Measurements from ENCODE around the gene ILF3.

ILF3 gene

DNA sequence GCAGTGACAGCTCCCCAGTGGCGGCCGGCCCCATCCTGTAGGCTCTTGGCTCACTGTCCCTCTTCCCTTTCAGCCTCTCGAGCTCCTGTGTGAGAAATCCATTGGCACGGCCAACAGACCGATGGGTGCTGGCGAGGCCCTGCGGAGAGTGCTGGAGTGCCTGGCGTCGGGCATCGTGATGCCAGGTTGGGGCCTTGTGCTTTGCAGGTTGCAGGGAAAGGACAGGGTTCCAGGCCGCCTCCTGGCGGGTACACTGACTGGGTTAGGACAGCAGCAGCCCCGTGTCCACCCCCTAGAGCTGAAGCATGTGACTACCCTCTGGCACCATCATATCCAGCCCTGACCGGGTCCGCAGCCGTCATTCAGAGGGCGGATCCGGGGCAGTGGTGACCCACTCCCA lies 25.6 kb downstream of the ILF3 start:
- DNase-seq: no peak

DNA sequence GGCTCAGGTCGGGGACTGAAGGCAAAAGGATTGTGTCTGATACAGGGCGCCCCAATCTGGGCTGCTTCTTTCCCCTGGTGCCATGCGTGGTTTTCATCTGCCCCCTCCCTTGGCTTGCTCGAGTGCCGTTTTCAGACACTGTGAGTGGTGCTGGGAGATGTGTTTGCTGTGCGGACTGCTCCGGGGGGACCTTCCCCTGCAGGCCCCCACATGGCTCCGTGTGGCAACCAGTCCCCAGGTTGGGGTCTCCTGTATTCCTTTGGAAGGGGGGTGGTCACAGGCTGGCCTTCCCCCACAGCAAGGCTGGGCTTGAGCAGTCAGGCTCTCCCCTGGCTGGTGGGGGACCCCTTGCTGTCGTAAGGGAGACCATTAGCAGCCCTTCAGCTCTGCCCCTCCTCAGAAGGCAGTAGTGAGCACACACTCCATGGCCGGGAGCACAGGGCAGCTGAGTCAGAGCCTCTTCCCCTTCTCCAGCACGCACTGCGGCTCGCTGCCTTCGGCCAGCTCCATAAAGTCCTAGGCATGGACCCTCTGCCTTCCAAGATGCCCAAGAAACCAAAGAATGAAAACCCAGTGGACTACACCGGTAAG lies 26.5 kb downstream of the ILF3 start:
- no peak for DNase-seq

- DNase-seq: no peak
Measured at GRCh38 chr19:10681658-10682057, 27.5 kb downstream of the ILF3 start.

DNA sequence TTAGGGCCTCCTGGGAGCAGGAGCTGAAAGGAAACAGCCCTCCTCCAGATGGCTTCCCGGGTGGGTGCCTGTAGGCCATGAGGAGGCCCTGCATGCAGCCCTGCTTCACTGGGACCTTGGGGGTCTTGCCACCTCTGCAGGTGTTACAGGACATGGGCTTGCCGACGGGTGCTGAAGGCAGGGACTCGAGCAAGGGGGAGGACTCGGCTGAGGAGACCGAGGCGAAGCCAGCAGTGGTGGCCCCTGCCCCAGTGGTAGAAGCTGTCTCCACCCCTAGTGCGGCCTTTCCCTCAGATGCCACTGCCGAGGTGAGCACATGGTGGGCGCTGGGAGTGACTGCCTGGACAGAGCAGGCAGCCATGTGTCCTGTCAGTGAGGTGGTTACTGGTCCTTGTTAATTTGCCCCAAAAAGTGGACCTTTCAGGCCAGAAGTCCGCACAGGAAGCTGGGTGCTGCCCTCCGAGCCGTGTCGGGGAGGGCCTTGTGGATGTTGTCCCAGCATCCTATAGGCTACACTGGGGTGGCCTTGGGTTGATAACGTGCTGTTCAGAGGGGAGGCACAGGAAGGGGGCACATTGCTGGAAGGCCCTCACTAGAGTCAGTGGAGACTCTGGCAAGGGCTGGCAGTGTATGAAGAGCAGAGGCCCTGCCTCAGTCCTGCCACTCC lies 28.4 kb downstream of the ILF3 start:
- no peak for DNase-seq

- no peak for DNase-seq
Measured at GRCh38 chr19:10683064-10683426, 28.9 kb downstream of the ILF3 start.

DNA sequence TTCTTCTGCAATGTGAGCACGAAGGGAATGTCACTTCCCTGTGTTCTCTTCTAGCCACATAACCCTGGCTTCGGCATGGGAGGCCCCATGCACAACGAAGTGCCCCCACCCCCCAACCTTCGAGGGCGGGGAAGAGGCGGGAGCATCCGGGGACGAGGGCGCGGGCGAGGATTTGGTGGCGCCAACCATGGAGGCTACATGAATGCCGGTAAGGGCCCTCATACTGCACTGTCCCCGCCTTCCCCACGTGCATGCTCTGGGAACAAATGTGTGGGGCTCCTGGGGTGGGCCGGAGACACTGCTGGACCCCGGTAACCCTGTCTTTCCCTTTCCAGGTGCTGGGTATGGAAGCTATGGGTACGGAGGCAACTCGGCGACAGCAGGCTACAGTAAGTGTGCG lies 29.4 kb downstream of the ILF3 start:
- DNase-seq: no peak

GRCh38 chr19:10685210-10685609 lies 31.1 kb downstream of the ILF3 start:
- DNase-seq: no peak

- no peak for DNase-seq
Measured at GRCh38 chr19:10686193-10686592, 32.0 kb downstream of the ILF3 start.

- peak; percentile 18 for DNase-seq
Measured at GRCh38 chr19:10686661-10687517, 32.7 kb downstream of the ILF3 start.

DNA sequence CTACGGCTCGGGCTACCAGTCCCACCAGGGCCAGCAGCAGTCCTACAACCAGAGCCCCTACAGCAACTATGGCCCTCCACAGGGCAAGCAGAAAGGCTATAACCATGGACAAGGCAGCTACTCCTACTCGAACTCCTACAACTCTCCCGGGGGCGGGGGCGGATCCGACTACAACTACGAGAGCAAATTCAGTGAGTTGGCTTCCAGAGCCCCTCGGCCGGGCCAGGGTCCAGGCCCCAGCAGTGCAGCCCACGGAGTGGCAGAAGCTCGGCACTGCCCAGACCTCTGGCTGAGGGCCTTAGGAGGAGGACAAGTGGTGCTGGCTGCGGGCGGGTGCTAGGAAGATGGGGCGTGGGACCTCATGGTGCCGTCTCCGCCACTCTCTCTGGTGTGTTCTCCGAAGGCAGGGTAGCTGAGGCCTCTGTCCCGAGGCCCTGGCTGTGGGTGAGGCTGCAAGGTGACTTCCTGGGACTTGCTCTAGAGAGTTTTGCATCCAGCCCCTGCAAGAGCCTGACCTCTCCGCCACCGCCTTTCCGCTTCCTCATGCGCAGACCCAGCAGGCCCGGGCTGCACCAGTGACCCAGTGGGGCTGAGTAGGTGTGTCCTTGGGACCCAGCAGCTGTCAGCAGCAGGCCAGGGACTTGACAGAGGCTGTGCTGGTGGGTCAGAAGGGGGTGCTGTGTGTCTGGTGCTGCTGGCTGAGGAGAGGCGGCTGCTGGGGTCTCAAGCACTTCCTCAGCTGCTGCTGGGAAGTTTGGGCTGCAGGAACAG lies 33.6 kb downstream of the ILF3 start:
- DNase-seq: no peak

DNA sequence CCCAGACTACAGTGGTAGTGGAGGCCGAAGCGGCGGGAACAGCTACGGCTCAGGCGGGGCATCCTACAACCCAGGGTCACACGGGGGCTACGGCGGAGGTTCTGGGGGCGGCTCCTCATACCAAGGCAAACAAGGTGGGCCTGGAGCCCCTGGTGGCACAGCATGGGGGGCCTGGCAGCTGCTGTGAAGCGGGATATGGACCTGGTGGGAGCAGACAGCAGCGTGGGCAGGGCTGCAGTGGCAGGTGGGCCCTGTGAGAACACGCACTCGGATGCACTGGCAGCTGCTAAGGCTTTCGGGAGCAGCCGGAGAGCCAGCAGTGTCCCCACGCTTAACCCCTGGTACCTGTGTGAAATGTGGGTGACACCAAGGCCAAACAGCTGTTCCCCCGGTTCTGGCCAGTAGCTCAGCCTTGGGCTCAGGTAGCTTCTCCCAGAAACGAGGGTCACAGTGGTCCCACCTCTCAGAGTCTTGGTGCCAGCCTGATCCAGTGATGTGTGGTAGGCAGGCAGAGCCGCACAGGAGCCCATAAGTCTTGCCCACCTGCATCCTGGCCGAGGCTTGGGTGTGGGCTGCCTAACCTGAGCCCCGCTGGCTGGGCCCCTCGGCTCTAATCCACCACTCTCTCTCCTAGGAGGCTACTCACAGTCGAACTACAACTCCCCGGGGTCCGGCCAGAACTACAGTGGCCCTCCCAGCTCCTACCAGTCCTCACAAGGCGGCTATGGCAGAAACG lies 34.6 kb downstream of the ILF3 start:
- DNase-seq: no peak

- DNase-seq: no peak
Measured at GRCh38 chr19:10690341-10690781, 36.2 kb downstream of the ILF3 start.

GRCh38 chr19:10691178-10691881 lies 37.2 kb downstream of the ILF3 start:
- DNase-seq: no peak

GRCh38 chr19:10691883-10692282 lies 37.7 kb downstream of the ILF3 start:
- DNase-seq: no peak

GRCh38 chr19:10692673-10693264 lies 38.6 kb downstream of the ILF3 start:
- DNase-seq: no peak

- DNase-seq: peak; percentile 57
Measured at GRCh38 chr19:10694706-10695307, 40.7 kb downstream of the ILF3 start.

- peak; percentile 98 for DNase-seq
Measured at GRCh38 chr19:10695401-10696398, 41.6 kb downstream of the ILF3 start.

GRCh38 chr19:10699650-10700335 lies 45.6 kb downstream of the ILF3 start:
- peak; percentile 71 for DNase-seq

- peak; percentile 52 for DNase-seq
Measured at GRCh38 chr19:10701955-10702525, 47.9 kb downstream of the ILF3 start.
